ENCODE data around the gene SPG21.
A peak's percentile ranks its signal among the peaks of the same experiment; 100 is the strongest.

The SPG21 gene

GRCh38 chr15:64989416-64990167, at the start of gene SPG21:
Gene SPG21, minus strand, starts transcription at chr15:64989914. Its CDS starts 6,345 bp downstream, at chr15:64983569.
- Mint-ChIP-seq H3K4me3 (peak within 1 kb of the TSS; percentile 99 to 100 (median 99)), H3K27ac (peak within 1 kb of the TSS; percentile 99), H3K36me3 (ENCODE audit: low read depth) (peaks cover 15% of the 10 kb centered on the region), H3K9me3 (no peaks in the 10 kb centered on the region), H3K27me3 (ENCODE audit: low read depth) (peaks cover 3% of the 10 kb centered on the region), H3K4me1 (peaks cover 61% of the 10 kb centered on the region)
- TF ChIP-seq, protein P1, sequence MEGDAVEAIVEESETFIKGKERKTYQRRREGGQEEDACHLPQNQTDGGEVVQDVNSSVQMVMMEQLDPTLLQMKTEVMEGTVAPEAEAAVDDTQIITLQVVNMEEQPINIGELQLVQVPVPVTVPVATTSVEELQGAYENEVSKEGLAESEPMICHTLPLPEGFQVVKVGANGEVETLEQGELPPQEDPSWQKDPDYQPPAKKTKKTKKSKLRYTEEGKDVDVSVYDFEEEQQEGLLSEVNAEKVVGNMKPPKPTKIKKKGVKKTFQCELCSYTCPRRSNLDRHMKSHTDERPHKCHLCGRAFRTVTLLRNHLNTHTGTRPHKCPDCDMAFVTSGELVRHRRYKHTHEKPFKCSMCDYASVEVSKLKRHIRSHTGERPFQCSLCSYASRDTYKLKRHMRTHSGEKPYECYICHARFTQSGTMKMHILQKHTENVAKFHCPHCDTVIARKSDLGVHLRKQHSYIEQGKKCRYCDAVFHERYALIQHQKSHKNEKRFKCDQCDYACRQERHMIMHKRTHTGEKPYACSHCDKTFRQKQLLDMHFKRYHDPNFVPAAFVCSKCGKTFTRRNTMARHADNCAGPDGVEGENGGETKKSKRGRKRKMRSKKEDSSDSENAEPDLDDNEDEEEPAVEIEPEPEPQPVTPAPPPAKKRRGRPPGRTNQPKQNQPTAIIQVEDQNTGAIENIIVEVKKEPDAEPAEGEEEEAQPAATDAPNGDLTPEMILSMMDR (IDR thresholded peaks at IDR 0.05; ENCODE audit: unreplicated experiment in 3 of 3): no peak

DNA sequence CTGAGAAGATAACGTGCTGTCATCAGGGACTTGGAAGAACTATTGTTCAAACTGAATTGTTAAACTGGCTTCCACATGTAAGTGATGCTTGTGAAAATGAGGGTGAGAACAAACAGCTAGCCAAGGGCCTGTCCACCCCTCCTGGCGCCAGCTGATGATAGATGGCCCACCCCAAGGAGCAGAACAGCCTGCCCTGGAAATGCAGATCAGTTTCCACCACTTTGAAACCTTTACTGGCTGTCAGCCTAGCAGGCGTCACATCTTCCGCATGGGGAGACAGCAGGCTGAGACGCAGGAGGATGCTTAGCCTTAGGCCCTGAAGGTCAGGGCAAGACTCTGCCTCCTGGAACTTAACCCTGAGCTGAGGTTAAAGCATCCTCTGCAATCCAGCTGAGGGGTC, 49.1 kb upstream of the SPG21 start:
- Mint-ChIP-seq H3K27me3 (ENCODE audit: low read depth) (no peaks in the 10 kb centered on the region), H3K36me3 (ENCODE audit: low read depth) (no peaks in the 10 kb centered on the region), H3K4me3 (no peak overlapping the region), H3K9me3 (no peaks in the 10 kb centered on the region), H3K27ac (peak overlapping the region; percentile 29 to 64 (median 58)), H3K4me1 (peaks cover 20% of the 10 kb centered on the region)
- TF ChIP-seq, protein P1 (IDR thresholded peaks at IDR 0.05; ENCODE audit: unreplicated experiment in 3 of 3): no peak

- peaks cover 24% of the 10 kb centered on the region for H3K4me1 Mint-ChIP-seq
Measured at GRCh38 chr15:65038428-65038827, 48.7 kb upstream of the SPG21 start.

DNA sequence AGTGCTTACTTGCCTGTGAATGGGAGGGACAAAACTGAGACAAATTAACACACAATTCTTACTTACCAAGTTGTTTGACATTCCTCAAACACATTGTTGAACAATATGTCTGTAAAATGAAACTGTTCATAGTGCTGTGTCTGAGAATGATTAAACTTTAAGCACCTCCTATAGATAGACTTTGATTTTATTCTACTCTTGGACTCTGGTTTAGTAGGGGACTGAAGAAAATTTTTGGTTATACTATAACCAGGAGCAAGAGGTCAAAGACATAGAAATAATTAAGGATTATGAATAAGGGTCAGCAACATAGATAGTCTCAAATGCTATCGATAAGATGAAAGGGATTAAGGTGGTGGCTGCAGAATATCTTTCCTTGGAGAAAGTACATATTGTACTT, 47.6 kb upstream of the SPG21 start:
- TF ChIP-seq, protein P1 (IDR thresholded peaks at IDR 0.05; ENCODE audit: unreplicated experiment in 3 of 3): no peak
- H3K9me3 Mint-ChIP-seq: no peaks in the 10 kb centered on the region
- H3K27me3 Mint-ChIP-seq (ENCODE audit: low read depth): no peaks in the 10 kb centered on the region
- H3K4me1 Mint-ChIP-seq: peaks cover 23% of the 10 kb centered on the region
- H3K27ac Mint-ChIP-seq: peak overlapping the region; percentile 58 to 87 (median 69)
- H3K4me3 Mint-ChIP-seq: no peak overlapping the region
- no peaks in the 10 kb centered on the region for H3K36me3 Mint-ChIP-seq (ENCODE audit: low read depth)

More at GRCh38 chr15:65038428-65038827, 48.7 kb upstream of the SPG21 start:
- no peak overlapping the region for H3K4me3 Mint-ChIP-seq
- peak overlapping the region; percentile 29 to 64 (median 58) for H3K27ac Mint-ChIP-seq
- no peaks in the 10 kb centered on the region for H3K9me3 Mint-ChIP-seq
- no peaks in the 10 kb centered on the region for H3K36me3 Mint-ChIP-seq (ENCODE audit: low read depth)
- H3K27me3 Mint-ChIP-seq (ENCODE audit: low read depth): no peaks in the 10 kb centered on the region
- TF ChIP-seq, protein P1 (IDR thresholded peaks at IDR 0.05; ENCODE audit: unreplicated experiment in 3 of 3): no peak

GRCh38 chr15:65034719-65035118, 45.0 kb upstream of the SPG21 start:
- Mint-ChIP-seq H3K27ac (no peak overlapping the region), H3K4me3 (no peak overlapping the region), H3K27me3 (ENCODE audit: low read depth) (peaks cover 9% of the 10 kb centered on the region), H3K36me3 (ENCODE audit: low read depth) (no peaks in the 10 kb centered on the region), H3K9me3 (no peaks in the 10 kb centered on the region), H3K4me1 (peaks cover 23% of the 10 kb centered on the region)
- TF ChIP-seq, protein P1 (IDR thresholded peaks at IDR 0.05; ENCODE audit: unreplicated experiment in 3 of 3): no peak
